Neural cell (in vitro differentiated cells): ENCODE results near the gene BCAR3.

Experiments used
- CTCF ChIP-seq: fragments of 450-650 bp; IDR thresholded peaks from 2 replicates; pipeline ENCODE4 v1.5.1; 2014; ENCODE audit warnings: antibody characterized with exemption, mild to moderate bottlenecking, moderate library complexity; ENCODE audit not compliant: poor library complexity, severe bottlenecking
- EP300 ChIP-seq: fragments of 450-650 bp; conservative IDR thresholded peaks from 2 replicates; pipeline ENCODE4 v1.6.1; 2014; ENCODE audit warnings: antibody characterized with exemption, mild to moderate bottlenecking, moderate library complexity; ENCODE audit not compliant: poor library complexity, severe bottlenecking
- EZH2 ChIP-seq: fragments of 200-600, 300-800 bp; shearing (Covaris generic), sonication (generic); IDR thresholded peaks from 2 replicates; pipeline ENCODE4 v1.6.1; 2014; ENCODE audit warnings: antibody characterized with exemption, low read length, borderline replicate concordance, mild to moderate bottlenecking; ENCODE audit not compliant: insufficient read depth, poor library complexity, severe bottlenecking
- POLR2AphosphoS5 ChIP-seq: IDR thresholded peaks from 2 replicates; pipeline ENCODE4 v1.6.1; 2012
- RAD21 ChIP-seq: fragments of 450-650 bp; conservative IDR thresholded peaks from 2 replicates; pipeline ENCODE4 v1.6.1; 2014; ENCODE audit warnings: antibody characterized with exemption, mild to moderate bottlenecking, moderate library complexity
- SMC3 ChIP-seq: fragments of 450-650 bp; conservative IDR thresholded peaks from 2 replicates; pipeline ENCODE4 v1.6.1; 2014; ENCODE audit warnings: antibody characterized with exemption, mild to moderate bottlenecking, moderate library complexity; ENCODE audit not compliant: poor library complexity
- TAF1 ChIP-seq: IDR thresholded peaks from 2 replicates; pipeline ENCODE4 v1.6.1; 2012; ENCODE audit warnings: low read depth
- TF ChIP-seq, protein P1 (sequence below): IDR thresholded peaks from 2 replicates; pipeline ENCODE4 v1.6.1; 2012; ENCODE audit warnings: borderline replicate concordance

- TF ChIP-seq POLR2AphosphoS5: no peak
- TF ChIP-seq SMC3: no peak
- TF ChIP-seq EZH2: no peak
- no peak for TF ChIP-seq CTCF
- TF ChIP-seq, protein P1, sequence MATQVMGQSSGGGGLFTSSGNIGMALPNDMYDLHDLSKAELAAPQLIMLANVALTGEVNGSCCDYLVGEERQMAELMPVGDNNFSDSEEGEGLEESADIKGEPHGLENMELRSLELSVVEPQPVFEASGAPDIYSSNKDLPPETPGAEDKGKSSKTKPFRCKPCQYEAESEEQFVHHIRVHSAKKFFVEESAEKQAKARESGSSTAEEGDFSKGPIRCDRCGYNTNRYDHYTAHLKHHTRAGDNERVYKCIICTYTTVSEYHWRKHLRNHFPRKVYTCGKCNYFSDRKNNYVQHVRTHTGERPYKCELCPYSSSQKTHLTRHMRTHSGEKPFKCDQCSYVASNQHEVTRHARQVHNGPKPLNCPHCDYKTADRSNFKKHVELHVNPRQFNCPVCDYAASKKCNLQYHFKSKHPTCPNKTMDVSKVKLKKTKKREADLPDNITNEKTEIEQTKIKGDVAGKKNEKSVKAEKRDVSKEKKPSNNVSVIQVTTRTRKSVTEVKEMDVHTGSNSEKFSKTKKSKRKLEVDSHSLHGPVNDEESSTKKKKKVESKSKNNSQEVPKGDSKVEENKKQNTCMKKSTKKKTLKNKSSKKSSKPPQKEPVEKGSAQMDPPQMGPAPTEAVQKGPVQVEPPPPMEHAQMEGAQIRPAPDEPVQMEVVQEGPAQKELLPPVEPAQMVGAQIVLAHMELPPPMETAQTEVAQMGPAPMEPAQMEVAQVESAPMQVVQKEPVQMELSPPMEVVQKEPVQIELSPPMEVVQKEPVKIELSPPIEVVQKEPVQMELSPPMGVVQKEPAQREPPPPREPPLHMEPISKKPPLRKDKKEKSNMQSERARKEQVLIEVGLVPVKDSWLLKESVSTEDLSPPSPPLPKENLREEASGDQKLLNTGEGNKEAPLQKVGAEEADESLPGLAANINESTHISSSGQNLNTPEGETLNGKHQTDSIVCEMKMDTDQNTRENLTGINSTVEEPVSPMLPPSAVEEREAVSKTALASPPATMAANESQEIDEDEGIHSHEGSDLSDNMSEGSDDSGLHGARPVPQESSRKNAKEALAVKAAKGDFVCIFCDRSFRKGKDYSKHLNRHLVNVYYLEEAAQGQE: no peak
- no peak for TF ChIP-seq EP300
- TF ChIP-seq RAD21: no peak
- no peak for TF ChIP-seq TAF1
Measured at GRCh38 chr1:93669369-93669768, 12.3 kb downstream of the BCAR3 start.
